HEK293 (cell line): Measurements from ENCODE around the gene ETV7.

Experiments used
- CTCF ChIP-seq: fragments of 450-650 bp; formaldehyde crosslinking; IDR thresholded peaks from 2 replicates; pipeline ENCODE4 v1.5.1; 2016; ENCODE audit warnings: missing biosample characterization, missing genetic modification characterization
- EGR2 ChIP-seq: fragments of 450-650 bp; formaldehyde crosslinking; IDR thresholded peaks from 2 replicates; pipeline ENCODE4 v1.5.1; 2016; ENCODE audit warnings: low read depth, missing biosample characterization, missing genetic modification characterization
- KLF7 ChIP-seq: fragments of 450-650 bp; formaldehyde crosslinking; IDR thresholded peaks from 2 replicates; pipeline ENCODE4 v1.5.1; 2016; ENCODE audit warnings: missing biosample characterization, missing genetic modification characterization, borderline replicate concordance
- YY1 ChIP-seq: fragments of 450-650 bp; formaldehyde crosslinking; IDR thresholded peaks from 2 replicates; pipeline ENCODE4 v1.5.1; 2018; ENCODE audit warnings: missing biosample characterization, missing genetic modification characterization
- ZNF274 ChIP-seq, 2 experiments: fragments of 200-500 bp in 1 of 2; fragments of 450-650 bp in 1 of 2; sonication (Bioruptor generic) in 1 of 2; formaldehyde crosslinking in 1 of 2; IDR thresholded peaks; 2 replicates each; pipeline versions ENCODE4 v1.5.1 to v1.6.1; 2014 to 2016; ENCODE audit warnings: borderline replicate concordance in 1 of 2, inconsistent platforms in 1 of 2, low read length in 1 of 2, missing biosample characterization in 1 of 2, missing genetic modification characterization in 1 of 2
- ZNF548 ChIP-seq: fragments of 450-650 bp; formaldehyde crosslinking; IDR thresholded peaks from 2 replicates; pipeline ENCODE4 v1.5.1; 2016; ENCODE audit warnings: missing biosample characterization, missing genetic modification characterization

- TF ChIP-seq ZNF274 (IDR thresholded peaks at IDR 0.05; ENCODE audit: low read length) (no peak), ZNF274 (tag by site-specific recombination; IDR thresholded peaks at IDR 0.05; ENCODE audit: borderline replicate concordance) (no peak), YY1 (tag by site-specific recombination) (no peak), EGR2 (tag by site-specific recombination) (no peak), CTCF (no peak), ZNF548 (tag by site-specific recombination) (no peak), KLF7 (tag by site-specific recombination) (no peak)
Observed at GRCh38 chr6:36428911-36429310, 41.4 kb upstream of the ETV7 start.
